Brain microvascular endothelial cell (primary cell): Measurements from ENCODE around the gene KDM1B.
A peak's percentile ranks its signal among the peaks of the same experiment; 100 is the strongest.

Source experiments
- DNase-seq: peaks from one replicate; pipeline ENCODE4 v3.0.0-alpha.2; 2020
- H3K27ac ChIP-seq: fragments of 250-450 bp; sonication (Bioruptor Pico); 2 replicates; pipeline ENCODE4 v1.5.1; 2020; ENCODE audit warnings: mild to moderate bottlenecking, moderate library complexity
- H3K27me3 ChIP-seq: fragments of 250-450 bp; sonication (Bioruptor Pico); replicated peaks from 2 replicates; pipeline ENCODE4 v1.5.1; 2020; ENCODE audit warnings: mild to moderate bottlenecking
- H3K36me3 ChIP-seq: fragments of 250-450 bp; sonication (Bioruptor Pico); replicated peaks from 2 replicates; pipeline ENCODE4 v1.5.1; 2020; ENCODE audit warnings: mild to moderate bottlenecking
- H3K4me3 ChIP-seq: 2 replicates; pipeline ENCODE4 v1.5.1; 2011; ENCODE audit warnings: low read depth, mild to moderate bottlenecking, control low read depth, low read length, moderate library complexity
- CTCF ChIP-seq: IDR thresholded peaks from 2 replicates; pipeline ENCODE4 v1.5.1; 2011; ENCODE audit warnings: low read depth, mild to moderate bottlenecking, moderate library complexity, low read length, control low read depth, inconsistent platforms; ENCODE audit errors: missing control alignments
- in situ Hi-C: cut with HindIII; loops from 2 replicates; pipeline ENCODE4 v1.10.0; 2017; ENCODE audit warnings: low sequenced_read_pairs, low pct_ligation_motif_present

KDM1B gene

GRCh38 chr6:18264219-18264922 lies 109.1 kb downstream of the KDM1B start, which contains the start of gene DEK:
Gene DEK, minus strand, starts transcription at chr6:18264530. Its CDS starts 543 bp downstream, at chr6:18263987.
- no peaks in the 10 kb centered on the region for H3K36me3 ChIP-seq
- in situ Hi-C loops = no loop called here
- peak; percentile 74 for DNase-seq
- peak within 1 kb of the TSS; percentile 87 for H3K4me3 ChIP-seq
- TF ChIP-seq CTCF = peak; percentile 60
- no peaks in the 10 kb centered on the region for H3K27me3 ChIP-seq
- peak within 1 kb of the TSS; percentile 80 for H3K27ac ChIP-seq

GRCh38 chr6:18264923-18265377 lies 109.7 kb downstream of the KDM1B start:
- Histone ChIP-seq H3K4me3 (peak overlapping the region; percentile 87), H3K27ac (peak overlapping the region; percentile 80), H3K27me3 (no peaks in the 10 kb centered on the region), H3K36me3 (no peaks in the 10 kb centered on the region)
- in situ Hi-C loops = no loop called here
- DNase-seq = no peak
- no peak for TF ChIP-seq CTCF

- in situ Hi-C loops = no loop called here
- Histone ChIP-seq H3K27ac (no peak overlapping the region), H3K4me3 (no peak overlapping the region), H3K27me3 (no peaks in the 10 kb centered on the region), H3K36me3 (no peaks in the 10 kb centered on the region)
- no peak for DNase-seq
- no peak for TF ChIP-seq CTCF
Measured at GRCh38 chr6:18265787-18266522, 110.7 kb downstream of the KDM1B start.

GRCh38 chr6:18266523-18266912 lies 111.3 kb downstream of the KDM1B start:
- Histone ChIP-seq H3K36me3 (no peaks in the 10 kb centered on the region), H3K27me3 (no peaks in the 10 kb centered on the region), H3K27ac (no peak overlapping the region), H3K4me3 (no peak overlapping the region)
- DNase-seq = no peak
- in situ Hi-C loops = no loop called here
- TF ChIP-seq CTCF = no peak

- Histone ChIP-seq H3K27ac (no peak overlapping the region), H3K36me3 (no peaks in the 10 kb centered on the region), H3K27me3 (no peaks in the 10 kb centered on the region), H3K4me3 (no peak overlapping the region)
- in situ Hi-C loops = no loop called here
- TF ChIP-seq CTCF = no peak
- DNase-seq = no peak
Measured at GRCh38 chr6:18268066-18268465, 112.8 kb downstream of the KDM1B start.
